OCI-LY1 (cell line): Measurements from ENCODE around the gene SIGLEC1.

Source experiments
- H2AFZ ChIP-seq: fragments of 200-600 bp; sonication (generic), shearing (Covaris generic); 2 replicates; pipeline ENCODE4 v1.6.0; 2014; ENCODE audit warnings: antibody characterized with exemption, mild to moderate bottlenecking, low read length
- H3F3A ChIP-seq: fragments of 200-600 bp; sonication (generic), shearing (Covaris generic); 2 replicates; pipeline ENCODE4 v1.6.0; 2014; ENCODE audit warnings: mild to moderate bottlenecking, antibody characterized with exemption, low read length, moderate library complexity; ENCODE audit not compliant: insufficient read depth
- H3K27ac ChIP-seq: fragments of 200-600 bp; sonication (generic); 2 replicates; pipeline ENCODE4 v1.5.1; 2014; ENCODE audit warnings: low read length, mixed run types, mild to moderate bottlenecking, low read depth; ENCODE audit not compliant: poor library complexity, severe bottlenecking
- H3K27me3 ChIP-seq: fragments of 200-600 bp; sonication (generic); 2 replicates; pipeline ENCODE4 v1.6.0; 2014; ENCODE audit warnings: antibody characterized with exemption, mild to moderate bottlenecking, low read length, moderate library complexity; ENCODE audit not compliant: insufficient read depth
- H3K36me3 ChIP-seq: fragments of 200-600 bp; sonication (generic); 2 replicates; pipeline ENCODE4 v1.6.1; 2014; ENCODE audit warnings: mild to moderate bottlenecking, antibody characterized with exemption, low read length, moderate library complexity, mixed read lengths; ENCODE audit not compliant: insufficient read depth
- H3K4me1 ChIP-seq: fragments of 200-600 bp; sonication (generic); 2 replicates; pipeline ENCODE4 v1.5.1; 2014; ENCODE audit warnings: mild to moderate bottlenecking, low read length, moderate library complexity; ENCODE audit not compliant: insufficient read depth, severe bottlenecking
- H3K4me2 ChIP-seq: fragments of 200-600 bp; sonication (generic), shearing (Covaris generic); 2 replicates; pipeline ENCODE4 v1.6.1; 2014; ENCODE audit warnings: low read length
- H3K4me3 ChIP-seq: fragments of 200-600 bp; sonication (generic); 2 replicates; pipeline ENCODE4 v1.5.1; 2014; ENCODE audit warnings: low read length, low read depth, mild to moderate bottlenecking, mixed read lengths; ENCODE audit not compliant: poor library complexity, severe bottlenecking
- H3K79me2 ChIP-seq: fragments of 200-600 bp; shearing (Covaris generic); 2 replicates; pipeline ENCODE4 v1.6.1; 2016; ENCODE audit warnings: mixed run types, low read length, mixed read lengths; ENCODE audit not compliant: insufficient read depth
- H3K9ac ChIP-seq: fragments of 200-600 bp; sonication (generic), shearing (Covaris generic); 2 replicates; pipeline ENCODE4 v1.6.1; 2014; ENCODE audit warnings: mild to moderate bottlenecking, low read length, mixed read lengths
- H3K9me2 ChIP-seq: fragments of 200-600 bp; sonication (generic), shearing (Covaris generic); 2 replicates; pipeline ENCODE4 v1.6.1; 2014; ENCODE audit warnings: low read depth, mild to moderate bottlenecking, low read length, mixed read lengths
- H3K9me3 ChIP-seq: fragments of 200-600 bp; shearing (Covaris generic); 2 replicates; pipeline ENCODE4 v1.6.1; 2014; ENCODE audit warnings: low read length, mixed read lengths
- H4K20me1 ChIP-seq: fragments of 200-600 bp; sonication (generic), shearing (Covaris generic); 2 replicates; pipeline ENCODE4 v1.6.0; 2016; ENCODE audit warnings: mild to moderate bottlenecking, low read length; ENCODE audit not compliant: insufficient read depth
- CTCF ChIP-seq: fragments of 200-600 bp; sonication (generic), shearing (Covaris generic); IDR thresholded peaks from 2 replicates; pipeline ENCODE4 v1.5.1; 2017; ENCODE audit warnings: mild to moderate bottlenecking, antibody characterized with exemption, low read length, moderate library complexity, mixed read lengths
- EZH2 ChIP-seq: fragments of 200-600 bp; sonication (generic), shearing (Covaris generic); IDR thresholded peaks from 2 replicates; pipeline ENCODE4 v1.8.0; 2017; ENCODE audit warnings: borderline replicate concordance, mixed run types, mild to moderate bottlenecking, antibody characterized with exemption, low read length, moderate library complexity, mixed read lengths

Gene SIGLEC1

GRCh38 chr20:3710011-3710466 lies 2.4 kb downstream of the SIGLEC1 start:
- TF ChIP-seq CTCF, result no peak
- TF ChIP-seq EZH2, result no peak
- Histone ChIP-seq H3F3A (no peaks in the 10 kb centered on the region), H3K9me2 (no peaks in the 10 kb centered on the region), H3K27me3 (no peaks in the 10 kb centered on the region; the same call in 1 of the 2 replicates), H3K79me2 (no peaks in the 10 kb centered on the region), H3K36me3 (no peaks in the 10 kb centered on the region), H3K27ac (no peak overlapping the region), H3K4me2 (no peak overlapping the region), H3K4me3 (no peak overlapping the region), H3K9ac (no peak overlapping the region), H3K9me3 (no peaks in the 10 kb centered on the region), H2AFZ (no peak overlapping the region), H4K20me1 (no peaks in the 10 kb centered on the region), H3K4me1 (no peaks in the 10 kb centered on the region)

GRCh38 chr20:3707508-3707899 lies 4.9 kb downstream of the SIGLEC1 start:
- TF ChIP-seq CTCF, result no peak
- no peak for TF ChIP-seq EZH2
- H3K79me2 ChIP-seq, result no peaks in the 10 kb centered on the region
- no peak overlapping the region for H3K27ac ChIP-seq
- no peak overlapping the region for H3K9ac ChIP-seq
- H3K4me3 ChIP-seq, result no peak overlapping the region
- H3K9me2 ChIP-seq, result no peaks in the 10 kb centered on the region
- no peak overlapping the region for H2AFZ ChIP-seq
- no peaks in the 10 kb centered on the region for H3K4me1 ChIP-seq
- no peaks in the 10 kb centered on the region for H3K36me3 ChIP-seq
- H4K20me1 ChIP-seq, result no peaks in the 10 kb centered on the region
- no peaks in the 10 kb centered on the region for H3K9me3 ChIP-seq
- no peaks in the 10 kb centered on the region for H3F3A ChIP-seq
- H3K4me2 ChIP-seq, result no peak overlapping the region
- no peaks in the 10 kb centered on the region; the same call in none of the 2 replicates for H3K27me3 ChIP-seq

GRCh38 chr20:3706774-3707507 lies 5.5 kb downstream of the SIGLEC1 start:
- H3K4me3 ChIP-seq, result no peak overlapping the region
- TF ChIP-seq CTCF (no peak), EZH2 (no peak)
- no peaks in the 10 kb centered on the region for H3K9me3 ChIP-seq
- no peaks in the 10 kb centered on the region for H3K79me2 ChIP-seq
- no peaks in the 10 kb centered on the region for H4K20me1 ChIP-seq
- no peak overlapping the region for H3K4me2 ChIP-seq
- H2AFZ ChIP-seq, result no peak overlapping the region
- no peaks in the 10 kb centered on the region; the same call in none of the 2 replicates for H3K27me3 ChIP-seq
- H3K27ac ChIP-seq, result no peak overlapping the region
- H3K9ac ChIP-seq, result no peak overlapping the region
- no peaks in the 10 kb centered on the region for H3K36me3 ChIP-seq
- H3F3A ChIP-seq, result no peaks in the 10 kb centered on the region
- no peaks in the 10 kb centered on the region for H3K9me2 ChIP-seq
- H3K4me1 ChIP-seq, result no peaks in the 10 kb centered on the region
